MM.1S (cell line): ENCODE measurements around the gene C13orf46.
A peak's percentile ranks its signal among the peaks of the same experiment; 100 is the strongest.

Experiments
- DNase-seq: peaks from one replicate; pipeline ENCODE4 v3.0.0-alpha.2; 2015
- H2AFZ ChIP-seq: fragments of 300-600 bp; sonication (generic); 2 replicates; pipeline ENCODE4 v1.6.0; 2016; ENCODE audit warnings: antibody characterized with exemption, low read length
- H3F3A ChIP-seq: fragments of 300-600 bp; sonication (generic); 2 replicates; pipeline ENCODE4 v1.6.1; 2016; ENCODE audit warnings: mild to moderate bottlenecking, antibody characterized with exemption, low read length, moderate library complexity, mixed read lengths; ENCODE audit not compliant: insufficient read depth
- H3K27ac ChIP-seq: fragments of 300-600 bp; sonication (generic); 2 replicates; pipeline ENCODE4 v1.5.1; 2016; ENCODE audit warnings: mild to moderate bottlenecking, low read length
- H3K27me3 ChIP-seq: fragments of 300-600 bp; sonication (generic); replicated peaks from 2 replicates; pipeline ENCODE4 v1.6.0; 2016; ENCODE audit warnings: low read length; ENCODE audit not compliant: insufficient read depth
- H3K36me3 ChIP-seq: fragments of 300-600 bp; sonication (generic); replicated peaks from 2 replicates; pipeline ENCODE4 v1.6.1; 2016; ENCODE audit warnings: mild to moderate bottlenecking, low read length, mixed read lengths; ENCODE audit not compliant: insufficient read depth
- H3K4me1 ChIP-seq: fragments of 300-600 bp; sonication (generic); 2 replicates; pipeline ENCODE4 v1.6.1; 2016; ENCODE audit warnings: low read length, mixed read lengths
- H3K4me2 ChIP-seq: fragments of 300-600 bp; sonication (generic); 2 replicates; pipeline ENCODE4 v1.6.0; 2016; ENCODE audit warnings: low read depth, low read length
- H3K4me3 ChIP-seq: fragments of 300-600 bp; sonication (generic); 2 replicates; pipeline ENCODE4 v1.5.1; 2016; ENCODE audit warnings: low read length, mixed read lengths
- H3K79me2 ChIP-seq: fragments of 300-600 bp; sonication (generic); 2 replicates; pipeline ENCODE4 v1.6.1; 2016; ENCODE audit warnings: mixed run types, low read length, mixed read lengths
- H3K9ac ChIP-seq: fragments of 300-600 bp; sonication (generic); 2 replicates; pipeline ENCODE4 v1.6.1; 2016; ENCODE audit warnings: low read length, mixed read lengths
- H3K9me2 ChIP-seq: fragments of 300-600 bp; sonication (generic); replicated peaks from 2 replicates; pipeline ENCODE4 v1.6.1; 2016; ENCODE audit warnings: mild to moderate bottlenecking, low read length, mixed read lengths; ENCODE audit not compliant: insufficient read depth
- H3K9me3 ChIP-seq: fragments of 300-600 bp; sonication (generic); replicated peaks from 2 replicates; pipeline ENCODE4 v1.6.1; 2016; ENCODE audit warnings: mild to moderate bottlenecking, low read length, mixed read lengths; ENCODE audit not compliant: insufficient read depth
- H4K20me1 ChIP-seq: fragments of 300-600 bp; sonication (generic); 2 replicates; pipeline ENCODE4 v1.6.1; 2016; ENCODE audit warnings: mild to moderate bottlenecking, low read length, moderate library complexity, mixed read lengths; ENCODE audit not compliant: insufficient read depth
- EZH2 ChIP-seq: fragments of 300-600 bp; sonication (generic); optimal IDR thresholded peaks from 2 replicates; pipeline ENCODE3; 2017; ENCODE audit warnings: low read depth, mild to moderate bottlenecking, antibody characterized with exemption, low read length, mixed read lengths
- EZH2phosphoT487 ChIP-seq: fragments of 300-600 bp; sonication (generic); IDR thresholded peaks from 2 replicates; pipeline ENCODE4 v1.6.1; 2018; ENCODE audit warnings: antibody characterized with exemption, low read length
- TF ChIP-seq, protein P1 (sequence below): fragments of 300-600 bp; sonication (generic); IDR thresholded peaks from 2 replicates; pipeline ENCODE4 v1.5.1; 2016; ENCODE audit warnings: antibody characterized with exemption, low read length, mixed read lengths

Gene C13orf46

GRCh38 chr13:113933901-113934300 is 40.0 kb downstream of the C13orf46 start:
- no peaks in the 10 kb centered on the region for H3K9me3 ChIP-seq
- no peaks in the 10 kb centered on the region for H3K9me2 ChIP-seq
- H3K27ac ChIP-seq: no peak overlapping the region
- H3K9ac ChIP-seq: no peak overlapping the region
- no peaks in the 10 kb centered on the region for H3K36me3 ChIP-seq
- H2AFZ ChIP-seq: no peak overlapping the region
- no peak for DNase-seq
- TF ChIP-seq EZH2: no peak
- TF ChIP-seq EZH2phosphoT487: no peak
- no peak overlapping the region for H3K4me2 ChIP-seq
- no peak overlapping the region for H3K4me3 ChIP-seq
- no peaks in the 10 kb centered on the region for H3K79me2 ChIP-seq
- peaks cover 2% of the 10 kb centered on the region; the same call in 1 of the 2 replicates for H3F3A ChIP-seq
- no peaks in the 10 kb centered on the region for H3K27me3 ChIP-seq
- H3K4me1 ChIP-seq: peaks cover 10% of the 10 kb centered on the region
- H4K20me1 ChIP-seq: no peaks in the 10 kb centered on the region

DNA sequence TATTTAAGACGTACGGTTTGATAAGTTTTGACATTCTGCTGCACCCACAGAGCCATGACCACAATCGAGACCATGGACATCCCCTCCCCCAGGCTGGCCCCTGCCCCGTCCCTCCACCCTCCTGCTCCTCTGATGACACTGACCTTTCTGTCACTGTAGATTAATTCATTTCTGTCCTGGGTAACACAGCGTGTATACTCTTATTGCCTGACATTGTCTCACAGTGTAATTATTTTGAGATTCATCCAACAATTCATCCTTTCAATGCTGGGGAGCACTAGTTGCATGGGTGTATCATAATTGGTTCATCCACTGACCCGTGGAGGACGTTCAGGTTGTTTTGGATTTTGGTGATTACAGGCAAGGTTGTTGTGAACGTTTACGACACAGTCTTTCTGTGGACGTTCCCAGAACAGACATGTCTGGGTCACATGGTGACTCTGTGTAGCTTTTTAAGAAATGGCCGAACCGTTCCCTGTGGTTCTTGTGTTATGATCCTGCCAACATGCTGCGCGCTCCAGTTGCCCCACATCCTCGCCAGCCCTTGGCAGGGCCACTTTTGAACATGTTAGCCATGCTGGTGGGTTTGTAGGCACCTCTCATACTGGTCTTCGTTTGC is 41.9 kb downstream of the C13orf46 start:
- Histone ChIP-seq H3K9me3 (no peaks in the 10 kb centered on the region), H3K9me2 (no peaks in the 10 kb centered on the region), H3K79me2 (no peaks in the 10 kb centered on the region), H3K36me3 (no peaks in the 10 kb centered on the region), H3F3A (peaks cover 2% of the 10 kb centered on the region; the same call in 1 of the 2 replicates), H2AFZ (no peak overlapping the region), H3K9ac (no peak overlapping the region), H3K27ac (no peak overlapping the region), H4K20me1 (no peaks in the 10 kb centered on the region), H3K4me3 (no peak overlapping the region), H3K4me2 (peak overlapping the region; percentile 56; the same call in 1 of the 2 replicates), H3K4me1 (peaks cover 10% of the 10 kb centered on the region), H3K27me3 (no peaks in the 10 kb centered on the region)
- TF ChIP-seq, protein P1, sequence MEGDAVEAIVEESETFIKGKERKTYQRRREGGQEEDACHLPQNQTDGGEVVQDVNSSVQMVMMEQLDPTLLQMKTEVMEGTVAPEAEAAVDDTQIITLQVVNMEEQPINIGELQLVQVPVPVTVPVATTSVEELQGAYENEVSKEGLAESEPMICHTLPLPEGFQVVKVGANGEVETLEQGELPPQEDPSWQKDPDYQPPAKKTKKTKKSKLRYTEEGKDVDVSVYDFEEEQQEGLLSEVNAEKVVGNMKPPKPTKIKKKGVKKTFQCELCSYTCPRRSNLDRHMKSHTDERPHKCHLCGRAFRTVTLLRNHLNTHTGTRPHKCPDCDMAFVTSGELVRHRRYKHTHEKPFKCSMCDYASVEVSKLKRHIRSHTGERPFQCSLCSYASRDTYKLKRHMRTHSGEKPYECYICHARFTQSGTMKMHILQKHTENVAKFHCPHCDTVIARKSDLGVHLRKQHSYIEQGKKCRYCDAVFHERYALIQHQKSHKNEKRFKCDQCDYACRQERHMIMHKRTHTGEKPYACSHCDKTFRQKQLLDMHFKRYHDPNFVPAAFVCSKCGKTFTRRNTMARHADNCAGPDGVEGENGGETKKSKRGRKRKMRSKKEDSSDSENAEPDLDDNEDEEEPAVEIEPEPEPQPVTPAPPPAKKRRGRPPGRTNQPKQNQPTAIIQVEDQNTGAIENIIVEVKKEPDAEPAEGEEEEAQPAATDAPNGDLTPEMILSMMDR: no peak
- no peak for TF ChIP-seq EZH2
- no peak for TF ChIP-seq EZH2phosphoT487
- DNase-seq: no peak

DNA sequence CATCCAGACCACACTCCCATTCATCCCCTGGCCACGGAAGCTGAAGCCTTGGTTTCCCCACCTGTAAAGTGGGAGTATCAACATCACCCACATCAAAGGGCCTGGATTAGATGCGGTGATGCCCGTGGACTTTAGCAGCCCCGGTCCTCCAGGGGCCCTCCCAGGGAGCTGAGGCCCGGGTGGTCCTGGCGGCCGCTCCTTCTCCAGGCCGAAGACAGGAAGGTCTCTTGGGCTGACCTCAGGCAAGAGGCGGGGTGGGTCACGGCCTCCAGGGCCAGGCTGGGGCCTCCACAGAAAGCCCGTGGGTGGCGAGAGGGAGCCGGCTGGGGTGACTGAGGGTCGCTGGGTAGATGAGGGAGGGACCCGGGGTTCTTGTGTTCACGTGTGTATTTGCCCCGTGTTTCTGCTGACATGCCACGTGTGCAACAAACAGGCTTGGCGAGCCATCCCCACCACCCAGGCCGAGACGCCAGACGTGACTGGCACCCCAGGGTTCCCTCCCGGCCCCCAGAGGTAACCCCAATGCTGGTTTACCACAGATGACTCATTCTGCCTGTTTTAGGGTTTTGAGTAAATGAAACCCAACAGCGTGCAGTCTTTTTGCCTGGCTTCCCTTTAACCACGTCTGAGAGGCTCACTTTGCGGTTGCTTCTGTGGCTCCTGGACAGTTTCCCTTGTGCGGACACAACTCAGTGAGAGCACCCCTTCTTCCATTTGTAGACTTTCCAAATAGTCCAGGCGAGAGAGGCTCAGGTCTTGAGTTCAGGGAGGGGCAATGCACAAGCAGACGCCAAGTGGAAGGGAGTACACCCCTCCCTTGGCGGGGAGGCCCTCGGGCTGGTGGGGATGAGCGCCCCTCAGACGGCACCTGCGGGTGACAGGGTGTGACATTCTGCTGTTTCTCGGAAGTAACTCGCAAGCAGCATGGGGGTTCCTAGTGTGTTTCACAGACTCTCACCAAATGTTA is 42.9 kb downstream of the C13orf46 start:
- peaks cover 10% of the 10 kb centered on the region for H3K4me1 ChIP-seq
- no peaks in the 10 kb centered on the region for H3K9me2 ChIP-seq
- peaks cover 2% of the 10 kb centered on the region; the same call in 1 of the 2 replicates for H3F3A ChIP-seq
- peak; percentile 78 for DNase-seq
- no peak overlapping the region for H3K9ac ChIP-seq
- H3K27me3 ChIP-seq: no peaks in the 10 kb centered on the region
- no peaks in the 10 kb centered on the region for H3K36me3 ChIP-seq
- H3K79me2 ChIP-seq: no peaks in the 10 kb centered on the region
- H4K20me1 ChIP-seq: no peaks in the 10 kb centered on the region
- H3K4me2 ChIP-seq: peak overlapping the region; percentile 56; the same call in 1 of the 2 replicates
- TF ChIP-seq EZH2 (no peak), EZH2phosphoT487 (no peak)
- TF ChIP-seq, protein P1: no peak
- H2AFZ ChIP-seq: no peak overlapping the region
- H3K4me3 ChIP-seq: no peak overlapping the region; the same call in 1 of the 2 replicates
- no peaks in the 10 kb centered on the region for H3K9me3 ChIP-seq
- peak overlapping the region; percentile 14; the same call in 1 of the 2 replicates for H3K27ac ChIP-seq
